GM12878 (cell line): Measurements from ENCODE around the gene RAB10. TPM values are rescaled to one million over a fixed set of nuclear protein-coding genes. Genes with fewer than 3 reads are reported as not detected.

Source experiments
- ATAC-seq: fragments of 200-7000 bp; cut with Tn5 transposase; 3 replicates; pipeline ENCODE4 v1.9.1; 2020; ENCODE audit warnings: mild to moderate bottlenecking, moderate library complexity
- BruUV-seq: library from RNA; stranded (reverse); fragments of 400-500 nt; replicated peaks from 2 replicates; lab custom pipeline; 2021; lab: Mats Ljungman, UMichigan
- CTCF ChIA-PET: fragments of 300-600 bp; sonication (Branson Sonifier 250); formaldehyde crosslinking; extraction: SDS; loops from one replicate; lab custom pipeline; 2021; ENCODE audit warnings: inconsistent platforms; lab: Yijun Ruan, JAX
- POLR2A ChIA-PET: fragments of 350-600 bp; formaldehyde crosslinking; extraction: SDS; loops from one replicate; lab custom pipeline; 2021; ENCODE audit warnings: inconsistent platforms; lab: Charles Lee
- RAD21 ChIA-PET: fragments of 300-600 bp; sonication (Branson Sonifier 250); formaldehyde crosslinking; loops from one replicate; lab custom pipeline; 2023; ENCODE audit warnings: antibody characterized with exemption; ENCODE audit not compliant: unreplicated experiment; lab: Charles Lee
- SMC1A ChIA-PET: fragments of 300-600 bp; sonication (Branson Sonifier 250); formaldehyde crosslinking; loops from one replicate; lab custom pipeline; 2023; ENCODE audit not compliant: unreplicated experiment, uncharacterized antibody; lab: Charles Lee
- DNase-seq: peaks from one replicate; pipeline ENCODE4 v3.0.0-alpha.2; 2011; ENCODE audit warnings: low read depth, low spot score
- FAIRE-seq: peaks from 3 replicates; lab custom pipeline; 2011; peaks lifted over from hg19 to GRCh38; lab: Jason Lieb, UNC
- H2AFZ ChIP-seq: 2 replicates; pipeline ENCODE4 v1.6.0; 2011; ENCODE audit warnings: low read depth, low read length, control low read depth; ENCODE audit not compliant: control insufficient read depth
- H3K27ac ChIP-seq: 2 replicates; pipeline ENCODE4 v1.5.1; 2011; ENCODE audit warnings: control low read depth; ENCODE audit not compliant: control insufficient read depth, insufficient read depth
- H3K27me3 ChIP-seq, 2 experiments: replicated peaks in 1 of 2; 2 replicates each; pipeline versions ENCODE4 v1.6.0 to v1.6.1; 2011; ENCODE audit warnings: low read length in 1 of 2; ENCODE audit not compliant: control insufficient read depth in 2 of 2, insufficient read depth in 2 of 2
- H3K36me3 ChIP-seq, 2 experiments: 2 replicates each; pipeline ENCODE4 v1.5.1; 2011; ENCODE audit warnings: low read length in 1 of 2; ENCODE audit not compliant: control insufficient read depth in 2 of 2, insufficient read depth in 2 of 2
- H3K4me1 ChIP-seq: 2 replicates; pipeline ENCODE4 v1.6.1; 2011; ENCODE audit warnings: mild to moderate bottlenecking, low read length, moderate library complexity, mixed read lengths; ENCODE audit not compliant: control insufficient read depth, insufficient read depth
- H3K4me2 ChIP-seq: 2 replicates; pipeline ENCODE4 v1.6.0; 2011; ENCODE audit warnings: control low read depth; ENCODE audit not compliant: control insufficient read depth, insufficient read depth
- H3K4me3 ChIP-seq: fragments of 200-600 bp; sonication (generic); 2 replicates; pipeline ENCODE4 v1.5.1; 2016
- H3K79me2 ChIP-seq: 2 replicates; pipeline ENCODE4 v1.6.0; 2011; ENCODE audit warnings: low read length; ENCODE audit not compliant: control insufficient read depth, insufficient read depth
- H3K9ac ChIP-seq: 2 replicates; pipeline ENCODE4 v1.8.0; 2011; ENCODE audit warnings: low read length, control low read depth, mixed read lengths; ENCODE audit not compliant: control insufficient read depth, insufficient read depth
- H3K9me3 ChIP-seq: replicated peaks from 3 replicates; pipeline ENCODE4 v1.5.1; 2011; ENCODE audit warnings: mild to moderate bottlenecking, low read length; ENCODE audit not compliant: control insufficient read depth, insufficient read depth
- H4K20me1 ChIP-seq: 2 replicates; pipeline ENCODE4 v1.6.0; 2011; ENCODE audit not compliant: control insufficient read depth, insufficient read depth
- ATF2 ChIP-seq: IDR thresholded peaks from 2 replicates; pipeline ENCODE4 v1.6.1; 2012; ENCODE audit warnings: low read length, inconsistent platforms
- CREM ChIP-seq: IDR thresholded peaks from 2 replicates; pipeline ENCODE4 v1.6.1; 2014; ENCODE audit warnings: antibody characterized with exemption, low read depth
- CTCF ChIP-seq, 3 experiments: IDR thresholded peaks in 2 of 3; conservative IDR thresholded peaks in 1 of 3; 2 replicates each; pipeline ENCODE4 v1.5.1; 2011; ENCODE audit warnings: low read depth in 3 of 3, low read length in 3 of 3, mild to moderate bottlenecking in 3 of 3, control low read depth in 2 of 3, moderate library complexity in 2 of 3, inconsistent platforms in 1 of 3, mixed read lengths in 1 of 3; ENCODE audit not compliant: control insufficient read depth in 2 of 3, insufficient read depth in 1 of 3; ENCODE audit errors: extremely low read depth in 1 of 3
- ETV6 ChIP-seq, 2 experiments: fragments of 450-650 bp in 1 of 2; IDR thresholded peaks in 1 of 2; conservative IDR thresholded peaks in 1 of 2; 2 replicates each; pipeline ENCODE4 v1.6.1; 2014; ENCODE audit warnings: antibody characterized with exemption in 1 of 2, borderline replicate concordance in 1 of 2, low read depth in 1 of 2, mild to moderate bottlenecking in 1 of 2, moderate library complexity in 1 of 2
- FOS ChIP-seq: IDR thresholded peaks from 3 replicates; pipeline ENCODE4 v1.6.1; 2011; ENCODE audit warnings: borderline replicate concordance; ENCODE audit not compliant: insufficient read length; ENCODE audit errors: extremely low read depth
- GATAD2B ChIP-seq: fragments of 450-650 bp; conservative IDR thresholded peaks from 2 replicates; pipeline ENCODE4 v1.6.1; 2017; ENCODE audit warnings: low read depth, mild to moderate bottlenecking, moderate library complexity
- HDAC2 ChIP-seq: fragments of 200-600 bp; sonication (generic); IDR thresholded peaks from 2 replicates; pipeline ENCODE4 v1.6.1; 2017
- IKZF1 ChIP-seq: fragments of 450-650 bp; conservative IDR thresholded peaks from 2 replicates; pipeline ENCODE4 v1.6.1; 2017; ENCODE audit warnings: antibody characterized with exemption, mild to moderate bottlenecking
- NBN ChIP-seq: fragments of 450-650 bp; IDR thresholded peaks from 2 replicates; pipeline ENCODE4 v1.6.1; 2016
- PRDM15 ChIP-seq: fragments of 450-650 bp; formaldehyde crosslinking; IDR thresholded peaks from 2 replicates; pipeline ENCODE4 v1.4.0; 2020; ENCODE audit warnings: mild to moderate bottlenecking, moderate library complexity
- SREBF2 ChIP-seq: IDR thresholded peaks from 2 replicates; pipeline ENCODE4 v1.6.1; 2012; ENCODE audit warnings: mild to moderate bottlenecking, low read length
- YBX1 ChIP-seq: fragments of 450-650 bp; IDR thresholded peaks from 2 replicates; pipeline ENCODE4 v1.6.1; 2016; ENCODE audit warnings: antibody characterized with exemption
- whole genome bisulfite sequencing: methylation state at CpG from one replicate; pipeline ENCODE4 v1.1.6; 2016; ENCODE audit warnings: low lambda C conversion rate; ENCODE audit not compliant: insufficient replicate concordance, insufficient coverage; ENCODE audit errors: missing lambda C conversion rate; 5-methylcytosine and 5-hydroxymethylcytosine counted together
- in situ Hi-C: fragments of 300-500 bp; cut with MboI; formaldehyde crosslinking; loops from 9 replicates; pipeline ENCODE4 v1.14.3; 2018; ENCODE audit warnings: mixed read lengths
- intact Hi-C: fragments of 100-400 bp; cut with micrococcal nuclease; formaldehyde crosslinking; loops from one replicate; pipeline ENCODE4 v1.14.2; 2022; ENCODE audit not compliant: unreplicated experiment
- polyA plus RNA-seq, 11 experiments: library from polyadenylated mRNA; depleted of rRNA in 4 of 11; unstranded in 6 of 11; stranded (reverse) in 5 of 11; fragments of >200 nt; fragmentation: Nextera tagmentation in 4 of 11; fragmentation: Illumina TruSeq in 1 of 11; extraction: Ambion mirVana in 4 of 11; extraction: Trizol in 1 of 11; gene quantifications; 1 replicate in 1 of 11; 2 replicates in 10 of 11; pipeline versions ENCODE4 v1.2.1 to v1.2.3, GENCODE V29; 2011 to 2016; ENCODE audit warnings: inconsistent platforms in 2 of 11, missing spikeins in 2 of 11, low read depth in 1 of 11
- total RNA-seq, 4 experiments: library from RNA; depleted of rRNA in 3 of 4; stranded (reverse); fragments of >200 nt in 3 of 4; fragmentation: Illumina TruSeq in 1 of 4; extraction: Trizol in 1 of 4; gene quantifications; 2 replicates each; pipeline versions ENCODE4 v1.2.1 to v1.2.3, GENCODE V29; 2013 to 2021
- TF ChIP-seq, protein P1 (sequence below): fragments of 450-650 bp; IDR thresholded peaks from 2 replicates; pipeline ENCODE4 v1.6.1; 2018; ENCODE audit warnings: borderline replicate concordance, mild to moderate bottlenecking; ENCODE audit not compliant: partially characterized antibody

RAB10 gene
- total and polyA plus RNA-seq, 10 of the 15 experiments (the other 5 are each of a cell fraction or from before 2014, with no cell fraction given), result 13.3 to 109 (median 82.0) TPM

DNA sequence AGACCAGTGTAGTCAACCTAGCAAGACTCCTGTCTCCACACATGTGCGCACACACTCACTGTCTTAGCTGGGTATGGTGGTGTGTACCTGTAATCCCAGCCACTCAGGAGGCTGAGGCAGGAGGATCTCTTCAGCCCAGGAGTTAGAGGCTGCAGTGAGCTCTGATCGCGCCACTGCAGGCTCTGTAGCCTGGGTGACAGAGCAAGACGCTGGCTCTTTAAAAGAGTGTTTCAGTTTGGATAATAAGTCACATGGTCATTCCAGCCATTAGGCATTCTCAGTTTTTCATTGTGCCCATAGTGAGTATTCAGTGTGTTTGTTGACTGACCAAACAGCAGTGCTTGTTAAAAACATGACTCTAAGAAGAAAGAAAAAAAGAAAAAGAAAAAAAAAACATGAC lies 31.0 kb downstream of the RAB10 start:
- Histone ChIP-seq H3K79me2 (peaks cover 67% of the 10 kb centered on the region), H3K9me3 (no peaks in the 10 kb centered on the region)
- no peak for FAIRE-seq
- TF ChIP-seq IKZF1 (no peak), CREM (no peak), YBX1 (no peak), ETV6 (conservative IDR thresholded peaks at IDR 0.05 in 1 of 2, IDR thresholded peaks at IDR 0.05 in 1 of 2; ENCODE audit: borderline replicate concordance in 1 of 2, low read depth in 1 of 2) (no peak), CTCF (IDR thresholded peaks at IDR 0.05 in 2 of 3, conservative IDR thresholded peaks at IDR 0.05 in 1 of 3; ENCODE audit: control insufficient read depth in 2 of 3, extremely low read depth in 1 of 3, insufficient read depth in 1 of 3, low read depth in 3 of 3, low read length in 3 of 3) (no peak), SREBF2 (no peak), ATF2 (no peak), GATAD2B (no peak), HDAC2 (no peak), NBN (no peak), PRDM15 (CRISPR knock-in tag) (no peak), FOS (no peak)
- TF ChIP-seq, protein P1, sequence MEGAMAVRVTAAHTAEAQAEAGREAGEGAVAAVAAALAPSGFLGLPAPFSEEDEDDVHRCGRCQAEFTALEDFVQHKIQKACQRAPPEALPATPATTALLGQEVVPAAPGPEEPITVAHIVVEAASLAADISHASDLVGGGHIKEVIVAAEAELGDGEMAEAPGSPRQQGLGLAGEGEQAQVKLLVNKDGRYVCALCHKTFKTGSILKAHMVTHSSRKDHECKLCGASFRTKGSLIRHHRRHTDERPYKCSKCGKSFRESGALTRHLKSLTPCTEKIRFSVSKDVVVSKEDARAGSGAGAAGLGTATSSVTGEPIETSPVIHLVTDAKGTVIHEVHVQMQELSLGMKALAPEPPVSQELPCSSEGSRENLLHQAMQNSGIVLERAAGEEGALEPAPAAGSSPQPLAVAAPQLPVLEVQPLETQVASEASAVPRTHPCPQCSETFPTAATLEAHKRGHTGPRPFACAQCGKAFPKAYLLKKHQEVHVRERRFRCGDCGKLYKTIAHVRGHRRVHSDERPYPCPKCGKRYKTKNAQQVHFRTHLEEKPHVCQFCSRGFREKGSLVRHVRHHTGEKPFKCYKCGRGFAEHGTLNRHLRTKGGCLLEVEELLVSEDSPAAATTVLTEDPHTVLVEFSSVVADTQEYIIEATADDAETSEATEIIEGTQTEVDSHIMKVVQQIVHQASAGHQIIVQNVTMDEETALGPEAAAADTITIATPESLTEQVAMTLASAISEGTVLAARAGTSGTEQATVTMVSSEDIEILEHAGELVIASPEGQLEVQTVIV, result no peak
- TF ChIP-seq, all 136 proteins: peak for 0
- DNase-seq (no peak), ATAC-seq (no peak)
- 85% methylated on average over 4 of the region's 4 CpGs for WGBS
- Histone ChIP-seq H4K20me1 (no peaks in the 10 kb centered on the region), H3K4me2 (no peak overlapping the region), H3K9ac (no peak overlapping the region), H3K36me3 (peaks cover 5 to 17% of the 10 kb centered on the region in 2 experiments; a peak in 3 of 4 replicates), H3K4me3 (no peak overlapping the region), H3K27me3 (no peaks in the 10 kb centered on the region), H2AFZ (no peak overlapping the region), H3K27ac (no peak overlapping the region), H3K4me1 (peaks cover 18% of the 10 kb centered on the region)
- CTCF ChIA-PET, result interaction anchor here (1.3 to 1.5 kb wide), 3 partner anchors 29 to 114 kb away, joined by 3 to 5 read pairs (median 4); no protein-coding TSS in a partner anchor
- in situ Hi-C loops, result no loop called here
- BruUV-seq, result no TSS peak
- POLR2A ChIA-PET, result interaction anchor here (3.2 kb wide), 1 partner anchor 31 kb away, joined by 8 read pairs; the partner anchor contains the start of gene RAB10
- SMC1A ChIA-PET, result interaction anchor here (1.1 to 1.3 kb wide), 3 partner anchors 9 to 31 kb away, joined by 3 read pairs; partner anchors contain the start of gene RAB10
- RAD21 ChIA-PET, result no interaction called here
- intact Hi-C loops, result no loop called here
